KMS-11 (cell line): Measurements from ENCODE around the gene HTR2C.

Experiments
- H2AFZ ChIP-seq: fragments of 200-600 bp; sonication (generic); 2 replicates; pipeline ENCODE4 v1.6.1; 2016; ENCODE audit warnings: antibody characterized with exemption, mixed run types, low read depth
- H3K27ac ChIP-seq: fragments of 200-600 bp; sonication (generic); 2 replicates; pipeline ENCODE4 v1.6.1; 2016; ENCODE audit warnings: mild to moderate bottlenecking, mixed run types
- H3K27me3 ChIP-seq: fragments of 200-600 bp; sonication (generic); 2 replicates; pipeline ENCODE4 v1.6.1; 2017; ENCODE audit warnings: mild to moderate bottlenecking, low read depth, mixed run types, moderate library complexity; ENCODE audit not compliant: insufficient read depth
- H3K36me3 ChIP-seq: fragments of 200-600 bp; sonication (generic); 2 replicates; pipeline ENCODE4 v1.6.1; 2017; ENCODE audit warnings: mild to moderate bottlenecking, mixed run types; ENCODE audit not compliant: insufficient read depth
- H3K4me1 ChIP-seq: fragments of 200-600 bp; sonication (generic); 2 replicates; pipeline ENCODE4 v1.6.1; 2016; ENCODE audit warnings: mild to moderate bottlenecking, low read depth, mixed run types; ENCODE audit not compliant: poor library complexity, severe bottlenecking
- H3K4me2 ChIP-seq: fragments of 200-600 bp; sonication (generic); 2 replicates; pipeline ENCODE4 v1.7.0; 2016; ENCODE audit warnings: mild to moderate bottlenecking, mixed run types
- H3K4me3 ChIP-seq: fragments of 200-600 bp; sonication (generic); IDR thresholded peaks from 2 replicates; pipeline ENCODE4 v1.6.1; 2017; ENCODE audit warnings: low read depth, low read length, mixed read lengths; ENCODE audit not compliant: insufficient read depth
- H3K79me2 ChIP-seq: fragments of 200-600 bp; sonication (generic); 2 replicates; pipeline ENCODE4 v1.6.1; 2016; ENCODE audit warnings: low read depth, mixed run types; ENCODE audit not compliant: insufficient read depth
- H3K9ac ChIP-seq: fragments of 200-600 bp; sonication (generic); 2 replicates; pipeline ENCODE4 v1.6.1; 2016; ENCODE audit warnings: mild to moderate bottlenecking, mixed run types
- H4K20me1 ChIP-seq: fragments of 200-600 bp; sonication (generic); 2 replicates; pipeline ENCODE4 v1.6.1; 2016; ENCODE audit warnings: mild to moderate bottlenecking, mixed run types; ENCODE audit not compliant: insufficient read depth
- TF ChIP-seq, protein P1 (sequence below): fragments of 200-600 bp; sonication (generic); conservative IDR thresholded peaks from 2 replicates; pipeline ENCODE4 v1.6.1; 2017; ENCODE audit warnings: low read depth, mild to moderate bottlenecking, antibody characterized with exemption, low read length, moderate library complexity, mixed read lengths

Gene HTR2C

DNA sequence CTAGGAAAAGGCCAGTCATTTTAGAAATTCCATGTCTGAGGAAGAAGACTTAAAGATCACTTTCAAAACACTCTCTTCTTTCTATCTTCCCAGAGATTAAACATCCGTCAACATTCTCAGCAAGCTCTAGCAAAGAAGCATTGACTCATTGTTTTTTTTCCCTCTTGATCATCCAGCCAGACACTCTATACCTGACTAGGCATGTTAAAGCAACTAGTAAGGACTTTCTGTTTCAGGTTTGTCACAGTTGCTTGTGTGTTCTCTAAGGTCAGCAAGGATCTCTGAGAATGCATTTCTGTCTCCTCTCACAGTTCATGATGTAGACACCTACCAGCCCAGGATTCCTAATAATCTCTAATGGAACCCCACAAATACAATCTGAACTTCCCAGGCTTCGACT lies 321.4 kb downstream of the HTR2C start:
- H3K4me2 ChIP-seq = no peak overlapping the region

DNA sequence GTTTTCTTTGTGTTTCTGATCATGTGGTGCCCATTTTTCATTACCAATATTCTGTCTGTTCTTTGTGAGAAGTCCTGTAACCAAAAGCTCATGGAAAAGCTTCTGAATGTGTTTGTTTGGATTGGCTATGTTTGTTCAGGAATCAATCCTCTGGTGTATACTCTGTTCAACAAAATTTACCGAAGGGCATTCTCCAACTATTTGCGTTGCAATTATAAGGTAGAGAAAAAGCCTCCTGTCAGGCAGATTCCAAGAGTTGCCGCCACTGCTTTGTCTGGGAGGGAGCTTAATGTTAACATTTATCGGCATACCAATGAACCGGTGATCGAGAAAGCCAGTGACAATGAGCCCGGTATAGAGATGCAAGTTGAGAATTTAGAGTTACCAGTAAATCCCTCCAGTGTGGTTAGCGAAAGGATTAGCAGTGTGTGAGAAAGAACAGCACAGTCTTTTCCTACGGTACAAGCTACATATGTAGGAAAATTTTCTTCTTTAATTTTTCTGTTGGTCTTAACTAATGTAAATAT lies 323.2 kb downstream of the HTR2C start:
- Histone ChIP-seq H3K36me3 (no peaks in the 10 kb centered on the region), H3K27me3 (no peaks in the 10 kb centered on the region), H3K4me2 (no peak overlapping the region), H3K79me2 (no peaks in the 10 kb centered on the region), H3K4me1 (peaks cover 4% of the 10 kb centered on the region), H4K20me1 (no peaks in the 10 kb centered on the region), H3K9ac (no peak overlapping the region), H3K4me3 (no peak overlapping the region), H2AFZ (no peak overlapping the region), H3K27ac (no peak overlapping the region)
- TF ChIP-seq, protein P1, sequence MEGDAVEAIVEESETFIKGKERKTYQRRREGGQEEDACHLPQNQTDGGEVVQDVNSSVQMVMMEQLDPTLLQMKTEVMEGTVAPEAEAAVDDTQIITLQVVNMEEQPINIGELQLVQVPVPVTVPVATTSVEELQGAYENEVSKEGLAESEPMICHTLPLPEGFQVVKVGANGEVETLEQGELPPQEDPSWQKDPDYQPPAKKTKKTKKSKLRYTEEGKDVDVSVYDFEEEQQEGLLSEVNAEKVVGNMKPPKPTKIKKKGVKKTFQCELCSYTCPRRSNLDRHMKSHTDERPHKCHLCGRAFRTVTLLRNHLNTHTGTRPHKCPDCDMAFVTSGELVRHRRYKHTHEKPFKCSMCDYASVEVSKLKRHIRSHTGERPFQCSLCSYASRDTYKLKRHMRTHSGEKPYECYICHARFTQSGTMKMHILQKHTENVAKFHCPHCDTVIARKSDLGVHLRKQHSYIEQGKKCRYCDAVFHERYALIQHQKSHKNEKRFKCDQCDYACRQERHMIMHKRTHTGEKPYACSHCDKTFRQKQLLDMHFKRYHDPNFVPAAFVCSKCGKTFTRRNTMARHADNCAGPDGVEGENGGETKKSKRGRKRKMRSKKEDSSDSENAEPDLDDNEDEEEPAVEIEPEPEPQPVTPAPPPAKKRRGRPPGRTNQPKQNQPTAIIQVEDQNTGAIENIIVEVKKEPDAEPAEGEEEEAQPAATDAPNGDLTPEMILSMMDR = no peak

More for the DNA sequence above, 321.4 kb downstream of the HTR2C start:
- H3K4me3 ChIP-seq = no peak overlapping the region
- H3K27ac ChIP-seq = peak overlapping the region; percentile 15; the same call in 1 of the 2 replicates
- TF ChIP-seq, protein P1 = no peak
- H3K79me2 ChIP-seq = no peaks in the 10 kb centered on the region
- no peaks in the 10 kb centered on the region for H4K20me1 ChIP-seq
- no peak overlapping the region for H3K9ac ChIP-seq
- H2AFZ ChIP-seq = no peak overlapping the region
- H3K4me1 ChIP-seq = peaks cover 4% of the 10 kb centered on the region
- H3K36me3 ChIP-seq = no peaks in the 10 kb centered on the region
- H3K27me3 ChIP-seq = no peaks in the 10 kb centered on the region

- Histone ChIP-seq H3K4me2 (no peak overlapping the region), H3K4me3 (no peak overlapping the region), H3K9ac (no peak overlapping the region), H3K4me1 (no peaks in the 10 kb centered on the region), H4K20me1 (no peaks in the 10 kb centered on the region), H3K36me3 (no peaks in the 10 kb centered on the region), H3K27me3 (no peaks in the 10 kb centered on the region), H2AFZ (no peak overlapping the region), H3K79me2 (no peaks in the 10 kb centered on the region), H3K27ac (no peak overlapping the region)
- TF ChIP-seq, protein P1 = no peak
These were observed 340.5 kb downstream of the HTR2C start for GRCh38 chrX:114924423-114924822.

- H3K4me3 ChIP-seq = no peak overlapping the region
- no peak overlapping the region for H3K27ac ChIP-seq
- no peak overlapping the region for H3K4me2 ChIP-seq
- H2AFZ ChIP-seq = no peak overlapping the region
- no peaks in the 10 kb centered on the region for H3K36me3 ChIP-seq
- no peaks in the 10 kb centered on the region for H3K79me2 ChIP-seq
- no peaks in the 10 kb centered on the region for H3K27me3 ChIP-seq
- no peaks in the 10 kb centered on the region for H3K4me1 ChIP-seq
- H3K9ac ChIP-seq = no peak overlapping the region
- TF ChIP-seq, protein P1 = no peak
- H4K20me1 ChIP-seq = no peaks in the 10 kb centered on the region
These were observed 341.0 kb downstream of the HTR2C start for GRCh38 chrX:114924856-114925255.
